ENCODE results near the gene CDS2. TPM values are rescaled to one million over a fixed set of nuclear protein-coding genes. Genes with fewer than 3 reads are reported as not detected.

The CDS2 gene
- total and polyA plus RNA-seq, 2 experiments from 2014 or later: 16.8 to 40.8 TPM

DNA sequence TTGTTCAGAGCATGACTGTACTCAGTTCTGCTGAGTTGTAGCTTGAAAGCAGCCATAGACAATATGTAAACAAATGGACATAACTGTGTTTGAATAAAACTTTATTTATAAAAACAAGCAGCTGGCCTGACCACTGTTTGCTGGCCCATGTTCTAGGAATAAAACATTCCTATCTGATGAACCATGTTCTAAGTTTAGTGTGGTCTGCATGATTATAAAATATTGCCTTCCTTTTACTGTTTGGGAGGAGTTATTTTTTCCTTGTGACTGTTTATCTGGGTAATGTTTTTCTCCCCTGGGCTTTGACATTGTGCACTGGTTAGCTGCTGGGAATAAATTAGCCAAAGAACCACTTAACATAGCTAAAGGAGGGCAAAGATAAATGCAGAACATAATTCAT lies 55.1 kb downstream of the CDS2 start (continued):
- TF ChIP-seq ETS1 (IDR thresholded peaks at IDR 0.05) (no peak), POLR2AphosphoS5 (IDR thresholded peaks at IDR 0.05; ENCODE audit: low read depth) (no peak), ZNF114 (CRISPR knock-in tag; IDR thresholded peaks at IDR 0.05) (no peak), STAT1 (IDR thresholded peaks at IDR 0.05; ENCODE audit: unreplicated experiment) (no peak), CREB1 (CRISPR knock-in tag; IDR thresholded peaks at IDR 0.05; ENCODE audit: low read depth) (no peak), JUNB (IDR thresholded peaks at IDR 0.05; ENCODE audit: unreplicated experiment) (no peak), ZNF331 (CRISPR knock-in tag; IDR thresholded peaks at IDR 0.05; ENCODE audit: low read depth) (no peak), EZH2 (IDR thresholded peaks at IDR 0.05; ENCODE audit: low read depth, unreplicated experiment) (no peak)
- TF ChIP-seq, protein P1, sequence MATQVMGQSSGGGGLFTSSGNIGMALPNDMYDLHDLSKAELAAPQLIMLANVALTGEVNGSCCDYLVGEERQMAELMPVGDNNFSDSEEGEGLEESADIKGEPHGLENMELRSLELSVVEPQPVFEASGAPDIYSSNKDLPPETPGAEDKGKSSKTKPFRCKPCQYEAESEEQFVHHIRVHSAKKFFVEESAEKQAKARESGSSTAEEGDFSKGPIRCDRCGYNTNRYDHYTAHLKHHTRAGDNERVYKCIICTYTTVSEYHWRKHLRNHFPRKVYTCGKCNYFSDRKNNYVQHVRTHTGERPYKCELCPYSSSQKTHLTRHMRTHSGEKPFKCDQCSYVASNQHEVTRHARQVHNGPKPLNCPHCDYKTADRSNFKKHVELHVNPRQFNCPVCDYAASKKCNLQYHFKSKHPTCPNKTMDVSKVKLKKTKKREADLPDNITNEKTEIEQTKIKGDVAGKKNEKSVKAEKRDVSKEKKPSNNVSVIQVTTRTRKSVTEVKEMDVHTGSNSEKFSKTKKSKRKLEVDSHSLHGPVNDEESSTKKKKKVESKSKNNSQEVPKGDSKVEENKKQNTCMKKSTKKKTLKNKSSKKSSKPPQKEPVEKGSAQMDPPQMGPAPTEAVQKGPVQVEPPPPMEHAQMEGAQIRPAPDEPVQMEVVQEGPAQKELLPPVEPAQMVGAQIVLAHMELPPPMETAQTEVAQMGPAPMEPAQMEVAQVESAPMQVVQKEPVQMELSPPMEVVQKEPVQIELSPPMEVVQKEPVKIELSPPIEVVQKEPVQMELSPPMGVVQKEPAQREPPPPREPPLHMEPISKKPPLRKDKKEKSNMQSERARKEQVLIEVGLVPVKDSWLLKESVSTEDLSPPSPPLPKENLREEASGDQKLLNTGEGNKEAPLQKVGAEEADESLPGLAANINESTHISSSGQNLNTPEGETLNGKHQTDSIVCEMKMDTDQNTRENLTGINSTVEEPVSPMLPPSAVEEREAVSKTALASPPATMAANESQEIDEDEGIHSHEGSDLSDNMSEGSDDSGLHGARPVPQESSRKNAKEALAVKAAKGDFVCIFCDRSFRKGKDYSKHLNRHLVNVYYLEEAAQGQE (IDR thresholded peaks at IDR 0.05; ENCODE audit: unreplicated experiment): no peak
- TF ChIP-seq, protein P2, sequence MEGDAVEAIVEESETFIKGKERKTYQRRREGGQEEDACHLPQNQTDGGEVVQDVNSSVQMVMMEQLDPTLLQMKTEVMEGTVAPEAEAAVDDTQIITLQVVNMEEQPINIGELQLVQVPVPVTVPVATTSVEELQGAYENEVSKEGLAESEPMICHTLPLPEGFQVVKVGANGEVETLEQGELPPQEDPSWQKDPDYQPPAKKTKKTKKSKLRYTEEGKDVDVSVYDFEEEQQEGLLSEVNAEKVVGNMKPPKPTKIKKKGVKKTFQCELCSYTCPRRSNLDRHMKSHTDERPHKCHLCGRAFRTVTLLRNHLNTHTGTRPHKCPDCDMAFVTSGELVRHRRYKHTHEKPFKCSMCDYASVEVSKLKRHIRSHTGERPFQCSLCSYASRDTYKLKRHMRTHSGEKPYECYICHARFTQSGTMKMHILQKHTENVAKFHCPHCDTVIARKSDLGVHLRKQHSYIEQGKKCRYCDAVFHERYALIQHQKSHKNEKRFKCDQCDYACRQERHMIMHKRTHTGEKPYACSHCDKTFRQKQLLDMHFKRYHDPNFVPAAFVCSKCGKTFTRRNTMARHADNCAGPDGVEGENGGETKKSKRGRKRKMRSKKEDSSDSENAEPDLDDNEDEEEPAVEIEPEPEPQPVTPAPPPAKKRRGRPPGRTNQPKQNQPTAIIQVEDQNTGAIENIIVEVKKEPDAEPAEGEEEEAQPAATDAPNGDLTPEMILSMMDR (conservative IDR thresholded peaks at IDR 0.05; ENCODE audit: low read depth in 2 of 2): no peak

DNA sequence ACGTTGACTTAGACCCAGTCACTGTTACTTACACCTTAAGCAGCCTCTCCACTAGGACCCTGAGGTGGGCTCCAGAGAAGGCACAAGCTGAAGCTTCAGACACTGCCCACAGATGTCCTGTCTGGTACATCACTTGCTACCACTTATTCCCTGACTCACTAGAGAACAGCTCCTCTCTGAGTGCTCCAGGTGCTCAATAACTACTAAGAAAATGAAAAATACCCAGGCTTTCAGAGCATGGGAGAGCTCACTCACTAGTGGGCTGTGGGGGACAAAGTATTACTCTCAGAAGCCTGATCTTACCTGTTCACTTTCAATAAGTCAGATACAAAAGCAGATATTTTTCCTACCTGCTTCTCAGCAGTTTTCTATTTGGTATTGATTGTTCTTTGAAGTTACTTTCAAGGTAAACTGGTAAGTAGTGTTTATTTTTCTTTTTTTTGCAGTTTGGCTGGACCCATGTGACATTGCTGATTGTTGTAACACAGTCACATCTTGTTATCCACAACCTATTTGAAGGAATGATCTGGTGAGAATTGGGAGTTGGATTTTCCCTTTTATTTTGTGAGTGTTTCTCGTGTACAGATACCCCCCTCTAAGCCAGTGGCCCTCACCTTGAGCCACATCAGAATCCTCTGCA lies 55.9 kb downstream of the CDS2 start:
- TF ChIP-seq, protein P2 (conservative IDR thresholded peaks at IDR 0.05; ENCODE audit: low read depth in 2 of 2): no peak
- TF ChIP-seq STAT1 (IDR thresholded peaks at IDR 0.05; ENCODE audit: unreplicated experiment) (no peak), EZH2 (IDR thresholded peaks at IDR 0.05; ENCODE audit: low read depth, unreplicated experiment) (no peak), EZH2phosphoT487 (IDR thresholded peaks at IDR 0.05; ENCODE audit: unreplicated experiment) (no peak), ETS1 (IDR thresholded peaks at IDR 0.05) (no peak)
- Histone ChIP-seq H3K27ac (ENCODE audit: low read depth) (no peak overlapping the region), H3K4me3 (no peak overlapping the region), H3K36me3 (ENCODE audit: insufficient read depth) (peaks cover 14% of the 10 kb centered on the region), H4K20me1 (replicated peaks; ENCODE audit: insufficient read depth) (no peaks in the 10 kb centered on the region; the same call in 1 of the 2 replicates), H3K79me2 (replicated peaks; ENCODE audit: insufficient read depth) (no peaks in the 10 kb centered on the region; the same call in 1 of the 2 replicates), H3F3A (replicated peaks; ENCODE audit: low read depth) (no peaks in the 10 kb centered on the region), H3K4me1 (ENCODE audit: insufficient read depth) (peaks cover 12% of the 10 kb centered on the region), H3K4me2 (no peak overlapping the region), H3K9me2 (ENCODE audit: insufficient read depth) (no peaks in the 10 kb centered on the region), H2AFZ (no peak overlapping the region), H3K27me3 (ENCODE audit: insufficient read depth) (no peaks in the 10 kb centered on the region)
- Mint-ChIP-seq H3K4me1 (peaks cover 11% of the 10 kb centered on the region), H3K4me3 (no peak overlapping the region), H3K27me3 (ENCODE audit: insufficient read depth, low read depth, poor library complexity) (peaks cover 4% of the 10 kb centered on the region), H3K36me3 (ENCODE audit: low read depth) (peaks cover 26% of the 10 kb centered on the region; the same call in 2 of the 3 replicates), H3K27ac (no peak overlapping the region), H3K9me3 (no peaks in the 10 kb centered on the region)
- ATAC-seq: no peak
- no peak for DNase-seq (ENCODE audit: low spot score)
